Loucy (cell line): ENCODE data around the gene KLRC4.
"Not testable (repeated sequence)": the region's sequence is repeated elsewhere in the genome, so short reads cannot be mapped to it uniquely, and the experiment has no call there.

Source experiments
- CTCF ChIP-seq: fragments of 200-600 bp; sonication (generic); conservative IDR thresholded peaks from 2 replicates; pipeline ENCODE4 v1.5.1; 2014; ENCODE audit warnings: mild to moderate bottlenecking, antibody characterized with exemption, low read length
- EZH2phosphoT487 ChIP-seq: fragments of 200-600 bp; IDR thresholded peaks from 2 replicates; pipeline ENCODE4 v1.6.1; 2018; ENCODE audit warnings: antibody characterized with exemption, mild to moderate bottlenecking, moderate library complexity, borderline replicate concordance

DNA sequence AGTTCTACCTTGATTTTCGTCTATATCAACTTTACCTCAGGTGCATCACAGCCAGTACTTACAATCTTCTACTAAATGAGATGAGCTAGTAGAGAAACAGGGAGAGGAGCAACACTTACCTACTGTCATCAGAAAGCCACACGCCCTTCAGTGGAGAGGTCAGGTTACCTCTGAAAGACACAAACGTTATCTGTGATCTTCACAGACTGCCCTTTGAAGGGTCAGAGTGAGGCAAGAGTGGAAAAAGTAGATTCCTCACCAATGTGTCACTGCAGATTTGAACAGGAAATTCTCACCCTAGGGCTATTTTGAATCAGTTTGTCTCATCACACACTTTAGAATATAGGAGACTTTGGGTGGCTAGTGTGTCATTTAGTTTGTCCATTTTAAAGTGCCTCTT lies 12.6 kb upstream of the KLRC4 start:
- TF ChIP-seq CTCF, EZH2phosphoT487: not testable (repeated sequence)
